ENCODE data around the gene OXTR.

OXTR gene

DNA sequence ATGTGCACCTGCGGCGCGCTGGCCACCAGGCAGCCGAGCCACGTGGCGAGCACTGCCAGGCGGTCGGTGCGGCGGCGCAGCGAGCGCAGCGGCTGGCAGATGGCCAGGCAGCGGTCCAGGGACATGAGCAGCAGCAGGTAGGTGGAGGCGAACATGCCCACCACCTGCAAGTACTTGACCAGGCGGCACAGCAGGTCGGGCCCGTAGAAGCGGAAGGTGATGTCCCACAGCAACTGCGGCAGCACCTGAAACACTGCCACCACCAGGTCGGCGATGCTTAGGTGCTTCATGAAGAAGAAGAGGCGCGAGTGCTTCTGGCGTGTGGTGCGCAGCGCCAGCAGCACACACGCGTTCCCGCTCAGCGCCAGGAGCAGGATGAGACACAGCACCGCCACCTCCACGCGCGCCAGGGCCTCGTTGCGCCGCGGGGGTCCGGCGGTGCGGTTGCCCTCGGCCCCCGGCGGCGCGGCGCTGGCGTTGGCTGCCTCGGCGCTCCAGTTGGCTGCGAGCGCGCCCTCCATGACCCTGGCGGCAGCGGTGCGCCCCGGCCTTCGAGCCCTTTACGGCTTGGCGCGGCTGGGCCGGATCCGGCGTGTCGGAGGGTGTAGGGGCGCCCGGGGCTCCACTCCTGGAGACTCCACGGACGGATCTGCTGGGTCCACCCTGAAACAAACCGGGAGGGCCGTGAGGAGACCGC is 1.6 kb downstream of the OXTR start:
- no peak for DNase-seq (ENCODE audit: low read depth in 1 of 2, low spot score in 1 of 2)

- DNase-seq (ENCODE audit: low read depth in 1 of 2, low spot score in 1 of 2), result no peak
Measured at GRCh38 chr3:8767256-8767666, 2.2 kb downstream of the OXTR start.

- DNase-seq (ENCODE audit: low read depth in 1 of 2, low spot score in 1 of 2), result no peak
Measured at GRCh38 chr3:8766148-8766547, 3.3 kb downstream of the OXTR start.

DNA sequence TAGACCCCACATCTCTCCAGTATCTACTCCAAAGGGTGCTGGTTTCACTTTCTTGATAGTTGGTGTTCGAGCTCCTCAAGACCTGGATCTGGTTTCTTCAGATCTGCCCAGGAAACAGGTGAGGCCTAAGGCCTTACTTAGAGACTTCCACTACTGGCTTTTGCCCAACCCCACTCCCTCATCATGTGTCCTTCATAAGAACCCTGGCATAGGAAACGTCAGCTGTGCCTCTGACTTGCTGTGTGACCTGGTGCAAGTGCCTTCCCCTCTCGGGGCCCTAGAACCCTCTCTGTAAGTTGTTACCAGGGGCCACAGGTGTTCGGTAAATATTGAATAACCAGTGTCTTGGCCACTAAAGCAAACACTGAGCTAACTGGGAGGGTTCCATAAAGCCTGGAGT is 3.9 kb downstream of the OXTR start:
- no peak for DNase-seq (ENCODE audit: low read depth in 1 of 2, low spot score in 1 of 2)

- DNase-seq (ENCODE audit: low read depth in 1 of 2, low spot score in 1 of 2), result no peak
Measured at GRCh38 chr3:8764528-8764927, 4.9 kb downstream of the OXTR start.

DNA sequence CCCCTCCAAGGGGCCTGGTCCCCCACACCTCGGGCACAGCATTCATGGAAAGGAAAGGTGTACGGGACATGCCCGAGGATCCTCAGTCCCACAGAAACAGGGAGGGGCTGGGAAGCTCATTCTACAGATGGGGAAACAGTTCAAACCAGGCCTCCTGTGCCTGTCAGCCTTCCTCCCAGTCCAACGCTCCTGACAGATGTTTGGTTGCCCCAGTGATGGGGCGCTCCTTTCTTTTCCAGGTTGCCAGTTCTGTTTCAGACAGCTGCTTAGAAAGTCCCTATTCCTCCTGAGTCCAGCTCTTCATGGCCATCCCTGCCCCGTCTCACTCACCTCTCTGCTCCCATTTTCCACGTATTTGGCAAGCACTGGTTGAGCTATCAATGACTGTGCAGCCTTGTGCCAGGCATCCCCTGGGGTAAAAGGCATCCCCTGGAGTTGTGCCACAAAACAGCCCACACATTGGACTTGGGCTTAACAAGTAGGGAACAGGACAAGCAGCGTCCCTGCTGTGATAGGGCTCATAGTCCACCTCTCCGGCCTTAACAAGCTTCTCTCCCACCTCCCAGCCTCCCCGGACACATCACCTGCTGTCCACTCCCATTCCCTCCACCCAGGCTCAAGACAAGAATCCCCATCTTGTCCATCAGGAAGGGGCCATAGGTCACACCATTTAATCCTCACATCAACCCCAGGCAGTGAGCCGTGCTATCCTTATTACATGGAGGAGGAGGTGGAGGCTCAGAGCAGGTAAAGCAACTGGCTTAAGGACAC is 6.6 kb downstream of the OXTR start:
- no peak for DNase-seq (ENCODE audit: low read depth in 1 of 2, low spot score in 1 of 2)

GRCh38 chr3:8761866-8762265 is 7.5 kb downstream of the OXTR start:
- DNase-seq (ENCODE audit: low read depth in 1 of 2, low spot score in 1 of 2), result no peak

- no peak for DNase-seq (ENCODE audit: low read depth in 1 of 2, low spot score in 1 of 2)
Measured at GRCh38 chr3:8760506-8760905, 8.9 kb downstream of the OXTR start.

DNA sequence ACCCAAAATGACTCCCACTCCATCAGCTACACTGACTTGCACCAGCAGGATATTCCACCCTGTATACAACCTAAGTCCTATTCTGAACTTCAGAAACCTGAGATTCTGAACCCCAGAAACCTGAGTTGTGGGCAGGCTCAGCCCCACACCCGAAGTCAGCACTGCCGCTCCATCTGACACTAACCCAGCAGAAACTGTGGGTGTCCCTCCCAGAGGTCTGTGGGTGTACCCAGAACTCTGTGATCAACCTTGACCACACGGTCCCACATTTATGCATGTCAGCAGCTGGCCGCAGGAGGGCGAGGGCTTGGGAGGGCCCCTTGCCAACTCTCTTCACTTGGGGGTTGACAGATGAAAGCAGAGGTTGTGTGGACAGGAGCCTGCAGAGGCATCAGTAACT is 9.3 kb downstream of the OXTR start:
- DNase-seq (ENCODE audit: low read depth in 1 of 2, low spot score in 1 of 2), result no peak

DNA sequence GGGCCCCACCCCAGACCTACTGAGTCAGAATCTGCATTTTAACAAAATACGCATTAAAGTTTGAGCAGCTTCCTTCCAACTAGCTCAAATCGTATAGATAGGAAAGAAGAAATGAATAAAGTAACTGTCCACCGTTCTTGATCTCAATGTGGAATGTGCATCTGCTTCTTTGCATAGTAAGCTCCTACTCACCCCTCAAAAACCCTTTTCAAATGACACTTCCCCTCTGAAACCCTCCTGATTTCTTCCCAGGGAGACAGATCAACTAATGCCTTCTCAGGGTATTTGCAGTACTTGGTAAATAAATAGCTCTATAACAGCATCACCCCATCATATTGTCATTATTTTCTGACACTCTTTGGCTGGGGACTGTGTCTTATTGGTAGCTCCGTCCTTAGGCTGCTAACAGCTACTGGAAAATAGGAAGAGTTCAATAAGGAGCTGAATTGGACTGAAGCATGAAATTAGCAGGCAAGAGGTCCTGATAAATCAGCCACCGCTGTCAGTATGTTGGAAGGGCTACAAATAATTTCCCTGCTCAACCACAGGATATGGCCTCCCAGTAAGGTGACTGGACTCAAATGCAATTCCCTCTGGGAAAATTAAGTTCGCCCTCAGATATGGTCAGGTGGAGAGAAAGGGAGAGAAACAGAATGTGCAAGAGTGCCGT is 10.2 kb downstream of the OXTR start:
- no peak for DNase-seq (ENCODE audit: low read depth in 1 of 2, low spot score in 1 of 2)

- no peak for DNase-seq (ENCODE audit: low read depth in 1 of 2, low spot score in 1 of 2)
Measured at GRCh38 chr3:8757551-8758518, 11.6 kb downstream of the OXTR start.

GRCh38 chr3:8756671-8757070 is 12.7 kb downstream of the OXTR start:
- DNase-seq (ENCODE audit: low read depth in 1 of 2, low spot score in 1 of 2), result no peak

- DNase-seq (ENCODE audit: low read depth in 1 of 2, low spot score in 1 of 2), result no peak
Measured at GRCh38 chr3:8755564-8756237, 13.7 kb downstream of the OXTR start.

GRCh38 chr3:8755097-8755496 is 14.3 kb downstream of the OXTR start:
- DNase-seq (ENCODE audit: low read depth in 1 of 2, low spot score in 1 of 2), result no peak

GRCh38 chr3:8752832-8753231 is 16.6 kb downstream of the OXTR start:
- DNase-seq (ENCODE audit: low read depth in 1 of 2, low spot score in 1 of 2), result no peak

- DNase-seq (ENCODE audit: low read depth in 1 of 2, low spot score in 1 of 2), result no peak
Measured at GRCh38 chr3:8749316-8749715, 20.1 kb downstream of the OXTR start.

DNA sequence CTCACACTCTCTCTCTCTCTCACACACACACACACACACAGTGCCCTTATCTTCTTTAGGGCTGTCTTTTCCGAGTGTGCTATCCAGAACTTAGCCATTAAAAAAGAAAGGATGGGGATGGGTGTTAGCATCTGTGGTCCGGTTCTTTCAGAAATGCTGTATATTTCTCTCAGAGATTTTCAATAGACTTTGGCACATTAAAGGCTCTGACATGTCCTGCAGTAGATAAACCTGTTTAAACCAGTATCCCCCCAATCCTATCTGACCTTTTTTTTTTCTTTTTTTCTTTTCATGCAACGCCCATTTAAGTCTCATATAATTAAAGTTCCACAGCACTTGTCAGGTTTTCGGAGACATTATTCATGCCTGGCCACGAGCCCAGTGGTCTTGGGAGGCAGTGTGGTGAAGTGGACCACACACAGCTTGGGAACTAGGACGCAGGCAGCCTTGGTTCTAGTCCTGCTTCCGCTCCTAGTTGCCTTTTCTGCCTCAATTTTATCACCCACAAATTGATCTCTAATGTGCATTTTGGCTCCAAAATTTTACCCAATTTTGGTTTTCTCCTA is 22.6 kb downstream of the OXTR start:
- DNase-seq (ENCODE audit: low read depth in 1 of 2, low spot score in 1 of 2), result no peak

DNA sequence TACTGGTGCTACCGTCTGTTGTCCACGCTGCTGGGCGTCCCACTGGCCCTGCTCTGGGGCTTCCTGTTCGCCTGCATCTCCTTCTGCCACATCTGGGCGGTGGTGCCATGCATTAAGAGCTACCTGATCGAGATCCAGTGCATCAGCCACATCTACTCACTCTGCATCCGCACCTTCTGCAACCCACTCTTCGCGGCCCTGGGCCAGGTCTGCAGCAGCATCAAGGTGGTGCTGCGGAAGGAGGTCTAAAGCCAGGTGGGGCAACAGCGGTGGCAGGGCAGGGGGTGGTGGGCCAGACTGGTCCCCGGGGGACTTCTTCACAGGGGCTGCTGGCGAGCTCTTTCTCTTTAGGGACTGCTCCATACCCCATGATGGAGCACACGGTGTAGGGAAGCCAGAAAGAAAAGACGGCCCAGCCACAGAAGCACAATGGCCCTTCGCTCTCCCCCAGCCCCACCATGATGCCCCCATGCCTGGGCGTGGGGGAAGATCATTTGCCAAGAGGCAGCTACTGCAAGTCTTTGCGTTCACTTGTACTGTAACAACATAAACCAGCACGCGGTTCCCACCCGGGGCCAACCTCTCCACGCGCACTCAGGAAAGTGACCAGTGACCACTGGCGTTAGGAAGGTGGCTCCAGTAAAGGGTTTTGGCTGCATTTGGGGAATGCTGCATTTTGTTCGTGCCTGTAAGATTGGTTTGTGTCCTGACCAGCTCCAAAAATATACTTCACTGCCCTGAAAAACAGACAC is 23.6 kb downstream of the OXTR start:
- DNase-seq (ENCODE audit: low read depth in 1 of 2, low spot score in 1 of 2), result no peak

- no peak for DNase-seq (ENCODE audit: low read depth in 1 of 2, low spot score in 1 of 2)
Measured at GRCh38 chr3:8743911-8744310, 25.5 kb downstream of the OXTR start.

All from stimulated activated CD4-positive, alpha-beta T cell treated with anti-CD3 and anti-CD28 coated beads, Interleukin-15, amount 100 ng/mL, for 1 hour (primary cell).